ENCODE results near the gene SLC12A7.
"Not testable (repeated sequence)": the region's sequence is repeated elsewhere in the genome, so short reads cannot be mapped to it uniquely, and the experiment has no call there.

Gene SLC12A7

GRCh38 chr5:1085391-1085790 lies 26.5 kb downstream of the SLC12A7 start:
- intact Hi-C loops (cut with DNase I): no loop called here
- DNase-seq: no peak

- DNase-seq: no peak
- intact Hi-C loops (cut with DNase I): no loop called here
Observed at GRCh38 chr5:1083823-1084605, 27.8 kb downstream of the SLC12A7 start.

- DNase-seq; intact Hi-C loops (cut with DNase I): not testable (repeated sequence)
Observed at GRCh38 chr5:1083026-1083425, 28.8 kb downstream of the SLC12A7 start.

GRCh38 chr5:1081519-1081918 lies 30.3 kb downstream of the SLC12A7 start:
- DNase-seq: no peak
- intact Hi-C loops (cut with DNase I): no loop called here

GRCh38 chr5:1080432-1080831 lies 31.4 kb downstream of the SLC12A7 start:
- DNase-seq: no peak
- intact Hi-C loops (cut with DNase I): no loop called here

GRCh38 chr5:1079961-1080360 lies 31.9 kb downstream of the SLC12A7 start:
- DNase-seq: no peak
- intact Hi-C loops (cut with DNase I): no loop called here

GRCh38 chr5:1079486-1079885 lies 32.4 kb downstream of the SLC12A7 start:
- DNase-seq: no peak
- intact Hi-C loops (cut with DNase I): no loop called here

GRCh38 chr5:1078851-1079250 lies 33.0 kb downstream of the SLC12A7 start:
- intact Hi-C loops (cut with DNase I): no loop called here
- DNase-seq: no peak

- intact Hi-C loops (cut with DNase I): no loop called here
- no peak for DNase-seq
Observed at GRCh38 chr5:1078206-1078605, 33.7 kb downstream of the SLC12A7 start.

GRCh38 chr5:1077491-1078020 lies 34.3 kb downstream of the SLC12A7 start:
- intact Hi-C loops (cut with DNase I): no loop called here
- DNase-seq: no peak

- DNase-seq: no peak
- intact Hi-C loops (cut with DNase I): no loop called here
Observed at GRCh38 chr5:1077026-1077425, 34.8 kb downstream of the SLC12A7 start.

- intact Hi-C loops (cut with DNase I): no loop called here
- DNase-seq: no peak
Observed at GRCh38 chr5:1076406-1076805, 35.5 kb downstream of the SLC12A7 start.

GRCh38 chr5:1075931-1076330 lies 35.9 kb downstream of the SLC12A7 start:
- intact Hi-C loops (cut with DNase I): no loop called here
- DNase-seq: no peak

- no peak for DNase-seq
Observed at GRCh38 chr5:1075555-1075881, 36.3 kb downstream of the SLC12A7 start.

GRCh38 chr5:1074816-1075554 lies 36.9 kb downstream of the SLC12A7 start:
- intact Hi-C loops (cut with DNase I): no loop called here
- DNase-seq: no peak

More at GRCh38 chr5:1075555-1075881, 36.3 kb downstream of the SLC12A7 start:
- intact Hi-C loops (cut with DNase I): no loop called here

- DNase-seq: no peak
- intact Hi-C loops (cut with DNase I): no loop called here
Observed at GRCh38 chr5:1074226-1074625, 37.6 kb downstream of the SLC12A7 start.

GRCh38 chr5:1073239-1074102 lies 38.4 kb downstream of the SLC12A7 start:
- intact Hi-C loops (cut with DNase I): no loop called here
- DNase-seq: no peak

GRCh38 chr5:1069720-1070088 lies 42.2 kb downstream of the SLC12A7 start:
- peak in 1 of 10 donors; percentile 27 for DNase-seq
- intact Hi-C loops (cut with DNase I): no loop called here

- peak in 2 of 10 donors; percentile 66 to 71 for DNase-seq
- intact Hi-C loops (cut with DNase I): no loop called here
Observed at GRCh38 chr5:1068895-1069719, 42.8 kb downstream of the SLC12A7 start.

Data from posterior cingulate gyrus (tissue), 11 donors.